ENCODE results near the gene GATD1.
A peak's percentile ranks its signal among the peaks of the same experiment; 100 is the strongest.

DNA sequence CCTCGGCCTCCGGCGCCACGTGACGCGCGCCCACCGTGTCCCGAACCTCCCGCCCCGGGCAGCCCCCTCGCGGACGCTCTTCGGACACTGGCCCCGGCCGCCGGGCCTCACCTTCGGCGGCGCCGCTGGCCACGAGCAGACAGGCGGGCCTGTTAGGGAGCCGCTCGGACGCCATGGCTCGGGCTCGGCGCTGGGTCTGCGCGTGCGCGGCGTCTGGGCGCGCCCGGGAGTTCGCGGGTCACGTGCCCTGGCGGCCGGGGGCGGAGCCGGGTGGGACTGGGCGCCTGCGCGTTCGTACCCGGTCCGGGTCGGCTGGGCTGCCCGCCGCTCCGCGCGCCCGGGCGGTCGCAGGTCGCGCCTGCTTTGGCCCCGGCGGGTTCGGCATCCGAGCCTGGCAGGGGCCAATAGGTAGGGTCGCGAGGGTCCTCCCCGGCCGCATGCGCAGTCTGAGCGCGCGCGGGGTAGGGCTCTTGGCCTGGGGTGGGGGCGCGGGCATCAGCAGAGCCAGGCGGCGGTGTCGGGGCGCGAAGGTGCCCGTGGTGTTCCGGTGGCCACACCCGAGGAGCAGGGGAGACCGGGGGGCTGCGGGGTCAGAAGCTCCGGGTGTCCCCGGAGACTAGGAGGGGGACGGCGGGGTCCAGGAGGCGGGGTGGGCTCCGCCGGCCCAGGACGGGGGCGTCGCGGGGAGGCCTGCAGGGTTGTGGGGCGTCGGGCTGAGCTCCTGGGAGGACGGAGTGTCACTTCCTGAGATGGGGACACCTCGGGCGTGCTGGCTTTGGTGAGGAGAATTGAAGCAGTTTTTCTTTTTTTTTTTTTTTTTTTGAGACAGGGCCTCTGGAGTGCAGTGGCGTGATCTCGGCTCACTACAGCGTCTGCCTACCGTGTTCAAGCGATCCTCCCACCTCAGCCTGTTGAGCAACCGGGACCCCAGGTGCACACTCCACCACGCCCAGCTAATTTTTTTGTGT lies at the start of gene GATD1:
- TF ChIP-seq, protein P1, sequence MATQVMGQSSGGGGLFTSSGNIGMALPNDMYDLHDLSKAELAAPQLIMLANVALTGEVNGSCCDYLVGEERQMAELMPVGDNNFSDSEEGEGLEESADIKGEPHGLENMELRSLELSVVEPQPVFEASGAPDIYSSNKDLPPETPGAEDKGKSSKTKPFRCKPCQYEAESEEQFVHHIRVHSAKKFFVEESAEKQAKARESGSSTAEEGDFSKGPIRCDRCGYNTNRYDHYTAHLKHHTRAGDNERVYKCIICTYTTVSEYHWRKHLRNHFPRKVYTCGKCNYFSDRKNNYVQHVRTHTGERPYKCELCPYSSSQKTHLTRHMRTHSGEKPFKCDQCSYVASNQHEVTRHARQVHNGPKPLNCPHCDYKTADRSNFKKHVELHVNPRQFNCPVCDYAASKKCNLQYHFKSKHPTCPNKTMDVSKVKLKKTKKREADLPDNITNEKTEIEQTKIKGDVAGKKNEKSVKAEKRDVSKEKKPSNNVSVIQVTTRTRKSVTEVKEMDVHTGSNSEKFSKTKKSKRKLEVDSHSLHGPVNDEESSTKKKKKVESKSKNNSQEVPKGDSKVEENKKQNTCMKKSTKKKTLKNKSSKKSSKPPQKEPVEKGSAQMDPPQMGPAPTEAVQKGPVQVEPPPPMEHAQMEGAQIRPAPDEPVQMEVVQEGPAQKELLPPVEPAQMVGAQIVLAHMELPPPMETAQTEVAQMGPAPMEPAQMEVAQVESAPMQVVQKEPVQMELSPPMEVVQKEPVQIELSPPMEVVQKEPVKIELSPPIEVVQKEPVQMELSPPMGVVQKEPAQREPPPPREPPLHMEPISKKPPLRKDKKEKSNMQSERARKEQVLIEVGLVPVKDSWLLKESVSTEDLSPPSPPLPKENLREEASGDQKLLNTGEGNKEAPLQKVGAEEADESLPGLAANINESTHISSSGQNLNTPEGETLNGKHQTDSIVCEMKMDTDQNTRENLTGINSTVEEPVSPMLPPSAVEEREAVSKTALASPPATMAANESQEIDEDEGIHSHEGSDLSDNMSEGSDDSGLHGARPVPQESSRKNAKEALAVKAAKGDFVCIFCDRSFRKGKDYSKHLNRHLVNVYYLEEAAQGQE (IDR thresholded peaks at IDR 0.05) = no peak
- TF ChIP-seq RCOR1 (IDR thresholded peaks at IDR 0.05; ENCODE audit: low read depth, low read length) (no peak), RAD21 (conservative IDR thresholded peaks at IDR 0.05 in 1 of 2, IDR thresholded peaks at IDR 0.05 in 1 of 2) (no peak), JUN (IDR thresholded peaks at IDR 0.05) (peak; percentile 69 to 93; a peak in 4 of 5 replicates), POLR2A (IDR thresholded peaks at IDR 0.05; ENCODE audit: low read length) (peak; percentile 95), CEBPB (IDR thresholded peaks at IDR 0.05) (no peak), CTCF (IDR thresholded peaks at IDR 0.05) (no peak), HOXA7 (CRISPR knock-in tag; IDR thresholded peaks at IDR 0.05) (no peak), HMGXB4 (CRISPR knock-in tag; IDR thresholded peaks at IDR 0.05; ENCODE audit: borderline replicate concordance) (no peak), TP53 (CRISPR knock-in tag; IDR thresholded peaks at IDR 0.05) (no peak)
- TF ChIP-seq, protein P2, sequence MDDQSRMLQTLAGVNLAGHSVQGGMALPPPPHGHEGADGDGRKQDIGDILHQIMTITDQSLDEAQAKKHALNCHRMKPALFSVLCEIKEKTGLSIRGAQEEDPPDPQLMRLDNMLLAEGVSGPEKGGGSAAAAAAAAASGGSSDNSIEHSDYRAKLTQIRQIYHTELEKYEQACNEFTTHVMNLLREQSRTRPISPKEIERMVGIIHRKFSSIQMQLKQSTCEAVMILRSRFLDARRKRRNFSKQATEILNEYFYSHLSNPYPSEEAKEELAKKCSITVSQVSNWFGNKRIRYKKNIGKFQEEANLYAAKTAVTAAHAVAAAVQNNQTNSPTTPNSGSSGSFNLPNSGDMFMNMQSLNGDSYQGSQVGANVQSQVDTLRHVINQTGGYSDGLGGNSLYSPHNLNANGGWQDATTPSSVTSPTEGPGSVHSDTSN (IDR thresholded peaks at IDR 0.05) = no peak

Measured in A549 (cell line).